Naive thymus-derived CD8-positive, alpha-beta T cell (primary cell): Measurements from ENCODE around the gene KCND2. TPM values are rescaled to one million over a fixed set of nuclear protein-coding genes. Genes with fewer than 3 reads are reported as not detected.

Experiments
- ATAC-seq, 2 donors: fragments of 150-1000 bp; cut with Tn5 transposase in 1 of 2; sonication (Bioruptor Pico), chemical (Tn5 transposase) in 1 of 2; 1 replicate in 1 of 2; 2 replicates in 1 of 2; pipeline ENCODE4 v1.10.0; 2021; ENCODE audit warnings: mild to moderate bottlenecking in 2 of 2, moderate library complexity in 2 of 2
- POLR2A ChIA-PET: fragments of 350-600 bp; sonication (Branson Sonifier 250); formaldehyde crosslinking; loops from one replicate; lab custom pipeline; 2021; ENCODE audit warnings: antibody characterized with exemption; lab: Charles Lee
- DNase-seq, 10 donors: peaks; one replicate each; pipeline versions ENCODE4 v3.0.0 to v3.0.0-alpha.2; 2020 to 2022
- H3K27ac Mint-ChIP-seq, 10 donors: one replicate each; pipeline ENCODE4 v1.8.0; 2020 to 2022; ENCODE audit warnings: mild to moderate bottlenecking in 10 of 10, mixed read lengths in 10 of 10, moderate library complexity in 4 of 10, inconsistent platforms in 1 of 10
- H3K27me3 Mint-ChIP-seq, 5 donors: one replicate each; pipeline ENCODE4 v1.8.0; 2021 to 2022; ENCODE audit warnings: mixed read lengths in 5 of 5
- H3K36me3 Mint-ChIP-seq, 3 donors: one replicate each; pipeline ENCODE4 v1.8.0; 2020 to 2022; ENCODE audit warnings: mixed read lengths in 3 of 3, mild to moderate bottlenecking in 2 of 3, inconsistent platforms in 1 of 3
- H3K4me1 Mint-ChIP-seq, 4 donors: one replicate each; pipeline ENCODE4 v1.8.0; 2021 to 2022; ENCODE audit warnings: mixed read lengths in 4 of 4
- H3K4me3 Mint-ChIP-seq, 10 donors: one replicate each; pipeline ENCODE4 v1.8.0; 2020 to 2022; ENCODE audit warnings: mild to moderate bottlenecking in 10 of 10, mixed read lengths in 10 of 10, moderate library complexity in 6 of 10, inconsistent platforms in 1 of 10
- H3K9me3 Mint-ChIP-seq, 9 donors: one replicate each; pipeline ENCODE4 v1.8.0; 2020 to 2022; ENCODE audit warnings: mixed read lengths in 9 of 9, mild to moderate bottlenecking in 3 of 9, inconsistent platforms in 1 of 9, moderate library complexity in 1 of 9
- polyA plus RNA-seq, 3 donors: library from polyadenylated mRNA; unstranded; fragments of 300-500 nt; fragmentation: Illumina TruSeq; gene quantifications; one replicate each; pipeline ENCODE4 v1.2.3, GENCODE V29; 2021
- total RNA-seq, 8 experiments: library from RNA in 2 of 8; stranded (reverse) in 2 of 8; gene quantifications; one replicate each; pipeline ENCODE4 v1.2.3 and lab custom pipeline; 2021 to 2026

KCND2 gene
- total and polyA plus RNA-seq, 5 experiments from 2014 or later: not detected

DNA sequence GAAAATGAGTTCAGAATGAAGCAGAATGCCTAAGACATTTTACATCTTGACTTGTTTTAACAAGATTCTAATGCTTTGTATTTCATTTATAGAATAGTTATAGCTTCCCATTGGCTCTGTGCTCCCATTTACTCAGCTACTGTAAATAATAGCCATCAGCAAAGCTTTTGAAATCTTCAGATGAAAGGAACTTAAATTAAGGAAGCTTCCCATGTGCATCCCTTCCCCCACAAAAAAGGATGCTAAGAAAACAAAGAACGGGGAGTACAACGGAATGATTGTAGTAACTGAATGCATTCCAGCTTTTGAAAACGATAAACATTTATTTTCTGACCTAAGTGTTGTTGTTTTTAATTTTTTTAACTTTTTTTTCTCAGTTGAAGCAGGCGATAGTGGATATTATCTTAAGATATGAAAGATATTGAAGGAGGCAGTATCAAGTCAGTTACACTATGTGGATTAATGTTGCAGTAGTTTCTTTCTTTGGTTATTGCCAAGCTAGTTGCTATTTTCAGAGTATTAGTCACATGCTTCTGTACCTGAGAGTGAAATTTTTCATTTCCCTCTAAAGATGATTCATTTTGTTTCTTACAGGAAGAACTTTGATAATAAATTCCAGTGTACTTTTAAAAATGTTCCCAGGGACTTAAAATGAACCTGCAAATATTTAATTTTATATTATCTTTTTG is 129.2 kb downstream of the KCND2 start:
- Mint-ChIP-seq H3K27ac (no peak overlapping the region), H3K9me3 (peaks cover 0 to 3% (median 0%) of the 10 kb centered on the region in 9 donors), H3K4me1 (no peaks in the 10 kb centered on the region), H3K27me3 (no peaks in the 10 kb centered on the region), H3K36me3 (no peaks in the 10 kb centered on the region), H3K4me3 (no peak overlapping the region)
- ATAC-seq (no peak), DNase-seq (no peak)
- POLR2A ChIA-PET: no interaction called here

- DNase-seq (no peak), ATAC-seq (no peak)
- Mint-ChIP-seq H3K27me3 (no peaks in the 10 kb centered on the region), H3K4me1 (no peaks in the 10 kb centered on the region), H3K27ac (no peak overlapping the region), H3K4me3 (no peak overlapping the region), H3K9me3 (peaks cover 0 to 5% (median 2%) of the 10 kb centered on the region in 9 donors), H3K36me3 (no peaks in the 10 kb centered on the region)
- POLR2A ChIA-PET: no interaction called here
Observed at GRCh38 chr7:120402801-120403200, 129.8 kb downstream of the KCND2 start.

DNA sequence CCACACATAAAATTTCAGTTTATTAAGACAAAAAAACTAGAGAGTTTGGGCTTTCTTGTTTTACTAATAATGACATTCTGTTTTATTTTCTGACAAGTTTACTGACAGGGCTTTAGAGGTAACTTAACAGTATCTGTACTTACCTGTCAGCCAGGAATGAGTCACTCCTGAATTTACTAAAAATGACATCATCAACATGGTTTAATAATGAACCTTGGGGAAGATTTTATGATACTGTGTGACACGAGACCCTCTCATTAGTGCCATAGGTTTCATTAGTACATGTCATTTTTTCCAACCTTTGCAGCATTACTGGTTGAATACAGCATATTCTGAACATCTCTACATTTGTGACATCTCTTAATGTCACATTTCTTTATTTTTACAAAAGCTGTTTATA is 131.1 kb downstream of the KCND2 start:
- Mint-ChIP-seq H3K36me3 (no peaks in the 10 kb centered on the region), H3K4me1 (no peaks in the 10 kb centered on the region), H3K9me3 (peaks cover 0 to 12% (median 2%) of the 10 kb centered on the region in 9 donors), H3K27me3 (no peaks in the 10 kb centered on the region), H3K4me3 (no peak overlapping the region), H3K27ac (no peak overlapping the region)
- ATAC-seq (no peak), DNase-seq (no peak)
- POLR2A ChIA-PET: no interaction called here

- H3K36me3 Mint-ChIP-seq: no peaks in the 10 kb centered on the region
- POLR2A ChIA-PET: no interaction called here
- ATAC-seq (no peak), DNase-seq (no peak)
- H3K4me1 Mint-ChIP-seq: no peaks in the 10 kb centered on the region
- H3K4me3 Mint-ChIP-seq: no peak overlapping the region
- no peaks in the 10 kb centered on the region for H3K27me3 Mint-ChIP-seq
- H3K27ac Mint-ChIP-seq: no peak overlapping the region
- peaks cover 0 to 12% (median 2%) of the 10 kb centered on the region in 9 donors for H3K9me3 Mint-ChIP-seq
Observed at GRCh38 chr7:120405652-120406051, 132.7 kb downstream of the KCND2 start.

GRCh38 chr7:120407010-120407409 is 134.0 kb downstream of the KCND2 start:
- ATAC-seq (no peak), DNase-seq (no peak)
- Mint-ChIP-seq H3K4me1 (no peaks in the 10 kb centered on the region), H3K4me3 (no peak overlapping the region), H3K9me3 (peaks cover 0 to 12% (median 2%) of the 10 kb centered on the region in 9 donors), H3K27me3 (no peaks in the 10 kb centered on the region), H3K27ac (no peak overlapping the region), H3K36me3 (no peaks in the 10 kb centered on the region)
- POLR2A ChIA-PET: no interaction called here

DNA sequence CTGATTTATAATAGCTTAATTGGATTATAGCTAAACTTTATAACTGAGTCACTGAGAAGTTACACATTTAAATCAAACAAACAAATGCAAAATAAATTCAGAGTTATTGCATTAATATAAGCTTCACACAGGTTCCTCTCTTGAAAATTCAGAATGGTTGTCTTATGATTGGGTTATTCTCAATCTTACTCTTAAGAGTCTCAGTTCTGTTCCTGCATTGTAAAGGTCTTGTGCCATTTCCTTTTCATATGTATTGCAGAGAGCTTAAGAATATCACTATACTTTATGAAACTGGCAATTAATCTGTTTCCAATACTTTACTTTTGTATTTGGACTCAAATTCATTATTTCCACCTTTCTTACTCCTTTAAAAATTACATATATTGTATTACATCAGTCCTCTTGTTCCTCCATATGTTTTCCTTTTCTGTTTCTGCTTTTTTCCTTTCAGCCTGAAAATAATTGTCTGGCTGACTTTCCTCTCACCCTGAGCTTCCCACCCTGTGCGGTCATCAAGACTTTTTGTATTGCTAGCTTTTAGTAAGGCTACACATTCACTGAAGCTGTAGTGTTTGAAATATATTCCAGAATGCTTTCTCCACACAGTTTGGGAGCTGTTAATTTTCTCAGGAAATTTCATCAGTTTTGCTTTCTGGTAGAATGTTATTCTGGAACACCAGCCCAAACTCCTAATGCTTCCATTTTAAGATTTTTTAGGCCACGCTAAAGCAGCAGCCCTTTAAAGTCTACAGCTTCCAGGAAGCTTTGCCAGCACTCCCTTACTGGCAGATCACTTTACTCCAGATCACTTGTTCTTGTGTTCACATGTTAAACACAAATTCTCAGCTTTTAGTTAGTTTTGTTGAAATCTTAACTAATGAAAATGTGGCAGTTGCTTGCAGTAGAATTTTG is 139.4 kb downstream of the KCND2 start:
- Mint-ChIP-seq H3K36me3 (no peaks in the 10 kb centered on the region), H3K27me3 (no peaks in the 10 kb centered on the region), H3K9me3 (peaks cover 0 to 12% (median 2%) of the 10 kb centered on the region in 9 donors), H3K4me1 (no peaks in the 10 kb centered on the region), H3K4me3 (no peak overlapping the region), H3K27ac (no peak overlapping the region)
- ATAC-seq (no peak), DNase-seq (no peak)
- POLR2A ChIA-PET: no interaction called here

- H3K9me3 Mint-ChIP-seq: peaks cover 0 to 6% (median 0%) of the 10 kb centered on the region in 9 donors
- POLR2A ChIA-PET: no interaction called here
- no peaks in the 10 kb centered on the region for H3K36me3 Mint-ChIP-seq
- no peak overlapping the region for H3K27ac Mint-ChIP-seq
- no peak for DNase-seq
- H3K27me3 Mint-ChIP-seq: no peaks in the 10 kb centered on the region
- ATAC-seq: no peak
- no peak overlapping the region for H3K4me3 Mint-ChIP-seq
- no peaks in the 10 kb centered on the region for H3K4me1 Mint-ChIP-seq
Observed at GRCh38 chr7:120413164-120413563, 140.2 kb downstream of the KCND2 start.

- Mint-ChIP-seq H3K9me3 (peaks cover 0 to 13% (median 2%) of the 10 kb centered on the region in 9 donors), H3K4me1 (no peaks in the 10 kb centered on the region), H3K27ac (no peak overlapping the region), H3K4me3 (no peak overlapping the region), H3K36me3 (no peaks in the 10 kb centered on the region), H3K27me3 (no peaks in the 10 kb centered on the region)
- ATAC-seq: no peak
- POLR2A ChIA-PET: interaction anchor here (0.6 kb wide), 1 partner anchor 18 kb away, joined by 3 read pairs; no protein-coding TSS in a partner anchor
- DNase-seq: no peak
Observed at GRCh38 chr7:120417244-120417979, 144.4 kb downstream of the KCND2 start.

- H3K4me1 Mint-ChIP-seq: no peaks in the 10 kb centered on the region
- H3K4me3 Mint-ChIP-seq: no peak overlapping the region
- no peak overlapping the region for H3K27ac Mint-ChIP-seq
- DNase-seq (no peak), ATAC-seq (no peak)
- H3K9me3 Mint-ChIP-seq: peaks cover 0 to 19% (median 4%) of the 10 kb centered on the region in 9 donors
- H3K36me3 Mint-ChIP-seq: no peaks in the 10 kb centered on the region
- POLR2A ChIA-PET: no interaction called here
- H3K27me3 Mint-ChIP-seq: no peaks in the 10 kb centered on the region
Observed at GRCh38 chr7:120421151-120421651, 148.2 kb downstream of the KCND2 start.

- no peak for ATAC-seq
- Mint-ChIP-seq H3K4me3 (no peak overlapping the region), H3K9me3 (peaks cover 1 to 18% (median 6%) of the 10 kb centered on the region in 9 donors), H3K36me3 (no peaks in the 10 kb centered on the region), H3K27ac (no peak overlapping the region), H3K27me3 (no peaks in the 10 kb centered on the region), H3K4me1 (no peaks in the 10 kb centered on the region)
- POLR2A ChIA-PET: no interaction called here
- no peak for DNase-seq
Observed at GRCh38 chr7:120431016-120431415, 158.0 kb downstream of the KCND2 start.

GRCh38 chr7:120436487-120437060 is 163.6 kb downstream of the KCND2 start:
- ATAC-seq (no peak), DNase-seq (no peak)
- no peaks in the 10 kb centered on the region for H3K27me3 Mint-ChIP-seq

GRCh38 chr7:120441850-120442249 is 168.9 kb downstream of the KCND2 start:
- no peak for DNase-seq
- POLR2A ChIA-PET: no interaction called here
- no peaks in the 10 kb centered on the region for H3K27me3 Mint-ChIP-seq
- no peak overlapping the region for H3K27ac Mint-ChIP-seq
- H3K4me1 Mint-ChIP-seq: no peaks in the 10 kb centered on the region
- H3K4me3 Mint-ChIP-seq: no peak overlapping the region
- peaks cover 0 to 17% (median 2%) of the 10 kb centered on the region in 9 donors for H3K9me3 Mint-ChIP-seq
- no peaks in the 10 kb centered on the region for H3K36me3 Mint-ChIP-seq
- ATAC-seq: no peak

More at GRCh38 chr7:120436487-120437060, 163.6 kb downstream of the KCND2 start:
- Mint-ChIP-seq H3K4me1 (no peaks in the 10 kb centered on the region), H3K9me3 (peaks cover 0 to 10% (median 6%) of the 10 kb centered on the region in 9 donors), H3K27ac (no peak overlapping the region), H3K36me3 (no peaks in the 10 kb centered on the region), H3K4me3 (no peak overlapping the region)
- POLR2A ChIA-PET: no interaction called here
